Stimulated activated CD8-positive, alpha-beta memory T cell treated with anti-CD3 and anti-CD28 coated beads, Interleukin-7, amount 100 ng/mL, for 1 hour (primary cell): ENCODE data around the gene KLRF1.
"Not testable (repeated sequence)": the region's sequence is repeated elsewhere in the genome, so short reads cannot be mapped to it uniquely, and the experiment has no call there.

Source experiments
- DNase-seq, 2 donors: peaks; one replicate each; pipeline ENCODE4 v3.0.0-alpha.2; 2020; ENCODE audit warnings: low read depth in 2 of 2

The KLRF1 gene

DNA sequence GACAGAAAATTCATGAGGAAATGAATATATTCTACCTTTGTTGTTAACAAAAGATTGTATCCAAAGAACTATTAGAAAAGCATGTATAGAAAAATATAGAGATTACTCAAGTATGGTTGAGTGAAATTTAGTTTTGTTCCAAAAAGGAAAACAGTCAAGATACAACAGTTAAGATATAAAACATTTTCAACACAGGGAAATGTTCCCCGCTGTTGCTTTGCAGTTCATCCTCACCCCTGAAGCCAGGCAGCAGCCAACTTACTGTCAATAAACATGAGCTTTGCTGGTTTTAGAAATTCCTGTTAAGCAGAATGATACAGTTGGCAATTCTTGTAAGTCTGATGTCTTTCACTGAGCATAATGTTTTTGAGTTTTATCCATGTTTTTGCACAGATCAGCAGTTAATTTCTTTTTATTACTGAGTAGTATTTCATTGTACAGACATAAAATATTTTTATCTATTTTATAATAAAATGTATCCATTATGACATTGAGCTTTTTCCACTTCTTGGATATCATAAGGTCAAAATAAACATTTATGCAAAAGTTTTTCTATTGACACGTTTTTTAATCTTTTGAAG lies 43.1 kb downstream of the KLRF1 start:
- DNase-seq, result no peak

DNA sequence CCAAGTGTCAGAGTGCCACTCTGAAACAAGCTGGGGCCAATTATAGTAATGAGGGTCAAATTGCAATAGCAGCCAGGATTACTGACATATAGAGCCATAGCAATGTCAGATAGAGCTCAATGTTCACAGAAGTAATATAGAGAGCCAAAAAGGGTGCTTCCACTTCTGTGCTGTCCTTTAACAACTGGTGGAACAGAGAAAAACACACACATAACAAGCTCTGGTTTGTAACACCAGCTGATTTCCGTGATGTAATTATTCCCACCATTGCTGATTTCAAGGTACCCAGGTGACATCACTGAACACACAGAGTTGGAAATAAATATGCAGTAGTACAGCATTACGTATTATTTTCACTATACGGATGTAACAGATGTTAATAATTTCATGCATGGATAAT lies 44.9 kb downstream of the KLRF1 start:
- DNase-seq, result no peak

DNA sequence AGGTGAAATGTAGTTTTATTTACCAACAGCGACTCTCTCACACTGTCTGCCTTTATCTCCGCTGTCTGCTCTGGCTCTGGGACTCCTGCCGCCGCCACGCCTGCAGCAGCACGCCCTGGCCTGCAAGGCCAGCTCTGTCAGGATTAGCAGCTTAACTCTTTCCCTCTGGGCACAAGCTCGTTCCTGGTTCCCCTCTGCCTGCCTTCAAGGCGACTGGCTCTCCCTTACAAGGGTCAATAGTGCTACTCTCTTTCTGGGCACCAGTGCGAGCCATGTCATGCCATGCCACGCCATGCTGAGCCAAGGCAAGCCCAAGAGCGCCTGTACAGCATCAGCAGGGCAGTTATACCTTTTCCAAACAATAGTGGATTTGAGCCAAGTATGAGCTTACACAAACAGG lies 45.5 kb downstream of the KLRF1 start:
- no peak for DNase-seq

DNA sequence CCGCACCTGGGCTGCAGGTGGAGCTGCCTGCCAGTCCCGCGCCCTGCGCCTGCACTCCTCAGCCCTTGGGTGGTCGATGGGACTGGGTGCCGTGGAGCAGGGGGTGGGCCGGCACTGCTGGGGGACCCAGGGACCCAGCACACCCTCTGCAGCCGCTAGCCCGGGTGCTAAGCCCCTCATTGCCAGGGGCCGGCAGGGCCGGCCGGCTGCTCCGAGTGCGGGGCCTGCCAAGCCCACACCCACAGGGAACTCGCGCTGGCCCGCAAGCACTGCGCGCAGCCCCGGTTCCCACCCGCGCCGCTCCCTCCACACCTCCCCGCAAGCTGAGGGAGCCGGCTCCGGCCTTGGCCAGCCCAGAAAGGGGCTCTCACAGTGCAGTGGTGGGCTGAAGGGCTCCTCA lies 48.8 kb downstream of the KLRF1 start:
- DNase-seq, result not testable (repeated sequence)

DNA sequence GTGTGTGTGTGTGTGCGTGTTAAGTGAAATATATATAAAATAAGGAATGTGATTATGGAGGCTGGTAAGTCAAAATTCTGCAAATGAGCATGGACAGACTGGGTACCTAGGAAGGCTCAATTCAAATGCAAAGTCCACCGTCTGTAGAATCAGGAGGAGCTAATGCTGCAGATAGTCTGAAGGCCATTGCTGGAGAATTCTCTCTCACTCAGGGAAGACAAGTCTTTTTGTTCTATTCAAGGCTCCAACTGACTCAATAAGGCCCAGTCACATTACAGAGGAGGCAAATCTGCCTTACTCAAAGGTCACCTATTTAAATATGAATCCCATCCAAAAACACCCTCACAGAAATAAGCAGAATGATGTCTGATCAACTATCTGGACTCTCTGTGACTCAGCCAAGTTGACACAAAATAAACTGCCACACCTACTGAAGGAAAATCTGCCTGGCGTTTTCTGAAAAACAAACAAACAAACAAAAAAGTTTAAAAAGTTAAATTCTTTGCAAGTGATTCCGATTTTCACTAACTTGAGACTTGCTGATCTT lies 53.3 kb downstream of the KLRF1 start:
- no peak for DNase-seq

DNA sequence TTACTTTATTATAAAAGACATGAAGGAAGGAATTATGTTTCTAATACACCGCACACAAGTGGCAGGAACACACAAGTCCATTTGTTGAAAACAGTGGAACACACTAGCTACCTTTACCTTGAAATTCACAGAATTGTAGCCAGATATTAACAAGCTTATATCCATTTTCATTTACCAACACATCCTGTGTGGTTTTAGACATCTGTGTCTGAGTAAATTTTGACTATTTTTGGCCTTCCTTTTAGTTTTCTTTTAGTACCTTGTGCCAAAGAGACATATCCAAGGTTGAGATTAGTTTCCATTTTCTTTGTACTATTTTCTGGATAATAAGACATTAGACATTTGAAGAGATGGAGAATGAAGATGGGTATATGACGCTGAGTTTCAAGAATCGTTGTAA lies 54.0 kb downstream of the KLRF1 start, which contains the start of gene KLRF2:
Gene KLRF2, plus strand, starts transcription at position 244 of the 400 bp plus-strand sequence. Its CDS starts 107 bp downstream, at position 351.
- DNase-seq, result no peak

DNA sequence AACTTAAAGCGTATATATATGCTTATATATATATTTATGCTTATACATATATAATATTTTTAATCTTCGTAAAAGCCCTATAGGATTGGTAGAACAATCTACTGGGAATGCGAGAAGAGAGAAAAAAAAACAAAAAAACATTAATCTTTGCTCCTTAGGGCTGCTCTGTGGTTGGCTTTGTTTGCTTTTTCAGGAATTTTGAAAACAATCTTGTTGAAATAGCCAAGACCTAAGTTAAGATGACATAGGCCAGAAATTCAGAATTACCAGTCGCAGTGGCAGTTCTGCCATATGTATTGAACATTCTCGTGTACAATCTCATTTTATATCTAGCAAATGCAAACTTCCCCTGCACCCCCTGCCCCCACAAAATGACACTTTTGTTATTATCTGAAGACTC lies 54.7 kb downstream of the KLRF1 start:
- no peak for DNase-seq

DNA sequence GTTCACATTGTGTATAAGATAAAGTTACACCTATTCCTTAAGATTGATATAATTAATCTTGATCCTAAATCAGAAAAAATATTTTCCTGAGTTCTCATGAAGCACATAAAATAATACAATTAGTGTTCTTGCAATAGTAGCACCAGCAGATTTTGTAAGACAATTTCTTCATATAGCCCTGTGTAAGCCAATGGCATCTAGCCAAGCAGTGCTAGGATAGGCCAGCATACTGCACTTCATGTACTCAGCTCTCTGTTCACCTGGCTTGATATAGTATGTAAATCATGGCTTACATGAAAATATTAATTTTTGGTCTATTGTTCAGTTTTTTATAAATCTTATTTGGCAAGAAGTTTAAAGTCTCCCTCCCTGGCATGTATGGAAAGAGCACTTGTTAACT lies 55.9 kb downstream of the KLRF1 start:
- DNase-seq, result no peak

DNA sequence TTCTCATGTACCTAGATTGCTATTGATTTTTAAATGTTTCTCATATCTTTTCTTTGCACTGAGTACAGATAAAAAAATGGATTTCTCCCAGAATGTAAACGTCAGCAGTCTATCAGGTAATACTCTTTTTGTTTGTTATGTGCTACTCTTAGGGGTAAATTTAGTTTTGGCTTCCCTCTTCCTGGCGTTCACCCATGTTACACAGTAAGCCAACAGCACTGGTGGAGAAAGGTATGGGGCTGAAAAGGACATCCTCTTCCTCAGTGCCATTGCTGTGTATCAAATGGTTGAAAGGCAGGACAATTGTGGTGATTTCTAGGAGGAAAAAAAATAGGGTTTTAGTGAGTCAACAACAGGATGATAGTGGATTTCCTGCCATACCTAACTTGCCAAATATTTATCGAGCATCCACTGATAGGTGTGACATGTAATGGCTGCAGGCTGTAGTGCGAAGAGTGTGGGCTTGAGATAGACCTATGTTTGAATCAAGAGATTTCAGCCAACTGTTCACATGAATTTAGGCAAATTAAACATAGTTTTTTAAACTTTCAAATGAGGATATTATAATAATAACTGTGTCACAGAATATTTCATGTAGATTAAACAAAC lies 61.5 kb downstream of the KLRF1 start:
- DNase-seq, result no peak
